ENCODE measurements around the gene CYSRT1.

The CYSRT1 gene

DNA sequence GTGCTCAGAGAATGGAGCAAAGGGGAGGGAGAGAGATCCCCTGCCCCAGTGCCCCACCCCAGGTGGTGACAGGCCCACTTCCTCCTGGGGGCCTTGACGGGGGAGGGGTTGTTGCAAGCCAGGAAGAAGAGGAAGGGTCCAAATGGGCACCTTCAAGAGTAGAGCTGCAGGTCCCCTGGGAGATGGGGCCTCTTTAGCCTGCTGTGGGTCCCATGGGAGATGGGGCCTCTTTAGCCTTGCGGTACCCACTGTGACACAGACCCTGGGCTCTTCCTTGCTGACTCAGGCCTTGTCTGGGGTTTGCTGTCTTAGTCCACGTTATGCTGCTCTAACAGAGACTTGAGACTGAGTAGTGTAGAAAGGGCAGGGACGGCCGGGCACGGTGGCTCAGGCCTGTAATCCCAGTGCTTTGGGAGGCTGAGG lies 43.0 kb downstream of the CYSRT1 start:
- in situ Hi-C loops (cut with HindIII; ENCODE audit: low pct_ligation_motif_present, low sequenced_read_pairs): no loop called here
- Histone ChIP-seq H3K27me3 (replicated peaks) (no peaks in the 10 kb centered on the region), H3K36me3 (replicated peaks) (peaks cover 62% of the 10 kb centered on the region), H3K4me3 (ENCODE audit: low read depth, low read length) (no peak overlapping the region), H3K27ac (peak overlapping the region; percentile 50)
- TF ChIP-seq, protein P1, sequence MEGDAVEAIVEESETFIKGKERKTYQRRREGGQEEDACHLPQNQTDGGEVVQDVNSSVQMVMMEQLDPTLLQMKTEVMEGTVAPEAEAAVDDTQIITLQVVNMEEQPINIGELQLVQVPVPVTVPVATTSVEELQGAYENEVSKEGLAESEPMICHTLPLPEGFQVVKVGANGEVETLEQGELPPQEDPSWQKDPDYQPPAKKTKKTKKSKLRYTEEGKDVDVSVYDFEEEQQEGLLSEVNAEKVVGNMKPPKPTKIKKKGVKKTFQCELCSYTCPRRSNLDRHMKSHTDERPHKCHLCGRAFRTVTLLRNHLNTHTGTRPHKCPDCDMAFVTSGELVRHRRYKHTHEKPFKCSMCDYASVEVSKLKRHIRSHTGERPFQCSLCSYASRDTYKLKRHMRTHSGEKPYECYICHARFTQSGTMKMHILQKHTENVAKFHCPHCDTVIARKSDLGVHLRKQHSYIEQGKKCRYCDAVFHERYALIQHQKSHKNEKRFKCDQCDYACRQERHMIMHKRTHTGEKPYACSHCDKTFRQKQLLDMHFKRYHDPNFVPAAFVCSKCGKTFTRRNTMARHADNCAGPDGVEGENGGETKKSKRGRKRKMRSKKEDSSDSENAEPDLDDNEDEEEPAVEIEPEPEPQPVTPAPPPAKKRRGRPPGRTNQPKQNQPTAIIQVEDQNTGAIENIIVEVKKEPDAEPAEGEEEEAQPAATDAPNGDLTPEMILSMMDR (IDR thresholded peaks at IDR 0.05; ENCODE audit: low read depth, low read length, missing control alignments): no peak
- DNase-seq: peak; percentile 72

DNA sequence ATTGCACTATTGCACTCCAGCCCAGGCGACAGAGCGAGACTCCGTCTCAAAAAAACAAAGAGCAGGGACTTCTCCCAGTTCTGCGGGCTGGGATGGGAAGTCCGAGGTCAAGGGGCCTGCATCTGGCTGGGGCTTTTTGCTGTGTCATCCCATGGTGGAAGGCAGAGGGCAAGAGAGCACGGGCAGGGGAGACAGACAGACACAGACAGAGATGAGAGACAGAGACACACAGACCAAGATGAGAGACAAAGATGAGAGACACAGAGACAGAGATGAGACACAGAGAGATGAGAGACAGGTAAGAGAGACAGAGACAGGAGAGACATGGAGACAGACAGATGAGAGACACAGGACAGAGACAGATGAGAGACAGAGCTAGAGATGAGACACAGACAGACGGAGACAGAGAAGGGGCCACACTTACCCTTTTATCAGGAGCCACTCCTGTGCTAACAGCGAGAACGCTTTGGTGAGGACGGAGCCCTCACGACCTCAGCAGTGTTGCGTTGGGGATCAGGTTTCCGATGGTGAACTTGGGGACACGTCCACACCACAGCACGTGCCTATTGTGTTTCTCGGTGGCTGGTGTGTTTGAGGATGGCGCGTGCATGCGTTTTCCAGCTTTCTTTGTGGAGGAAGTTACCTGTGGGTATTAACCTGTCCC lies 43.7 kb downstream of the CYSRT1 start:
- peaks cover 63% of the 10 kb centered on the region for H3K36me3 ChIP-seq (replicated peaks)
- peak; percentile 31 for DNase-seq
- H3K4me3 ChIP-seq (ENCODE audit: low read depth, low read length): no peak overlapping the region
- TF ChIP-seq, protein P1 (IDR thresholded peaks at IDR 0.05; ENCODE audit: low read depth, low read length, missing control alignments): no peak
- no peaks in the 10 kb centered on the region for H3K27me3 ChIP-seq (replicated peaks)
- in situ Hi-C loops (cut with HindIII; ENCODE audit: low pct_ligation_motif_present, low sequenced_read_pairs): no loop called here
- H3K27ac ChIP-seq: peak overlapping the region; percentile 50

- TF ChIP-seq, protein P1 (IDR thresholded peaks at IDR 0.05; ENCODE audit: low read depth, low read length, missing control alignments): no peak
- in situ Hi-C loops (cut with HindIII; ENCODE audit: low pct_ligation_motif_present, low sequenced_read_pairs): no loop called here
- H3K36me3 ChIP-seq (replicated peaks): peaks cover 61% of the 10 kb centered on the region
- DNase-seq: peak; percentile 20
- peak overlapping the region; percentile 50 for H3K27ac ChIP-seq
- no peaks in the 10 kb centered on the region for H3K27me3 ChIP-seq (replicated peaks)
- no peak overlapping the region for H3K4me3 ChIP-seq (ENCODE audit: low read depth, low read length)
These were observed 44.3 kb downstream of the CYSRT1 start for GRCh38 chr9:137269231-137269772.

- H3K4me3 ChIP-seq (ENCODE audit: low read depth, low read length): no peak overlapping the region
- DNase-seq: no peak
- TF ChIP-seq, protein P1 (IDR thresholded peaks at IDR 0.05; ENCODE audit: low read depth, low read length, missing control alignments): no peak
- no peaks in the 10 kb centered on the region for H3K27me3 ChIP-seq (replicated peaks)
- H3K36me3 ChIP-seq (replicated peaks): peaks cover 53% of the 10 kb centered on the region
- in situ Hi-C loops (cut with HindIII; ENCODE audit: low pct_ligation_motif_present, low sequenced_read_pairs): no loop called here
- H3K27ac ChIP-seq: no peak overlapping the region
These were observed 46.1 kb downstream of the CYSRT1 start for GRCh38 chr9:137270929-137271695.

GRCh38 chr9:137271696-137272076 lies 46.7 kb downstream of the CYSRT1 start:
- no peak for DNase-seq
- no peak overlapping the region for H3K27ac ChIP-seq
- H3K36me3 ChIP-seq (replicated peaks): peaks cover 48% of the 10 kb centered on the region
- H3K4me3 ChIP-seq (ENCODE audit: low read depth, low read length): no peak overlapping the region
- in situ Hi-C loops (cut with HindIII; ENCODE audit: low pct_ligation_motif_present, low sequenced_read_pairs): no loop called here
- H3K27me3 ChIP-seq (replicated peaks): no peaks in the 10 kb centered on the region
- TF ChIP-seq, protein P1 (IDR thresholded peaks at IDR 0.05; ENCODE audit: low read depth, low read length, missing control alignments): no peak
